ENCODE data around the gene LHX4.

The LHX4 gene
- 0 to 0.38 (median 0) reads per million in 9 experiments for total RNA-seq

GRCh38 chr1:180229483-180230415 is at the start of gene LHX4:
Gene LHX4, plus strand, starts transcription at chr1:180230264. Its CDS starts 266 bp downstream, at chr1:180230530.
- H3K4me1 Mint-ChIP-seq (ENCODE audit: low read depth in 2 of 2), result peaks cover 14 to 25% of the 10 kb centered on the region in 2 donors
- DNase-seq (no peak), ATAC-seq (replicated peaks) (peak; percentile 49)
- H3K36me3 Mint-ChIP-seq (ENCODE audit: insufficient read depth), result no peaks in the 10 kb centered on the region
- H3K4me3 Mint-ChIP-seq, result peak within 1 kb of the TSS; percentile 76 to 80
- peaks cover 69 to 79% of the 10 kb centered on the region in 2 donors for H3K27me3 Mint-ChIP-seq
- H3K27ac Mint-ChIP-seq, result no peak within 1 kb of the TSS
- H3K9me3 Mint-ChIP-seq, result no peaks in the 10 kb centered on the region

DNA sequence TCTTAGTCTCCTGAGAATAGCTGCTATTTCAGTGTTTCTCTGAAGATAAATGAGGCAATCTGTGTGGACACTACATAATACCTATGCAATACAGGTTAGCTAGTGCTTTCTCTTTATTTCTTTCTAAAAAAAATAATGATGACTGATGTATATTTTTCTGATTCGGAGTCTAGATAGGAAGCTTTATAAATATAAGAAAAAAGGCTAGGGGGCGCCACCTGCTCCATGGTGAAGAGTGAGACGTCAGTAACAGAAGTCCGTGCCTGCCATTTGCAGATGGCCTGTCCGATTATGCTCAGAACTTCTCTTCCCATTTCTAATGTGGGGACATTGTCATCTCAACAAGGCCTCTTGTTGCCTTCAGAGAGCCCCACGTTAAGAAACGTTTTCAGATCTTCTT is 49.0 kb upstream of the LHX4 start:
- Mint-ChIP-seq H3K36me3 (ENCODE audit: insufficient read depth) (peaks cover 9% of the 10 kb centered on the region), H3K27ac (no peak overlapping the region), H3K4me1 (ENCODE audit: low read depth in 2 of 2) (peaks cover 0 to 7% of the 10 kb centered on the region in 2 donors), H3K9me3 (no peaks in the 10 kb centered on the region), H3K4me3 (no peak overlapping the region), H3K27me3 (no peaks in the 10 kb centered on the region)
- DNase-seq, result no peak
- no peak for ATAC-seq (replicated peaks)

DNA sequence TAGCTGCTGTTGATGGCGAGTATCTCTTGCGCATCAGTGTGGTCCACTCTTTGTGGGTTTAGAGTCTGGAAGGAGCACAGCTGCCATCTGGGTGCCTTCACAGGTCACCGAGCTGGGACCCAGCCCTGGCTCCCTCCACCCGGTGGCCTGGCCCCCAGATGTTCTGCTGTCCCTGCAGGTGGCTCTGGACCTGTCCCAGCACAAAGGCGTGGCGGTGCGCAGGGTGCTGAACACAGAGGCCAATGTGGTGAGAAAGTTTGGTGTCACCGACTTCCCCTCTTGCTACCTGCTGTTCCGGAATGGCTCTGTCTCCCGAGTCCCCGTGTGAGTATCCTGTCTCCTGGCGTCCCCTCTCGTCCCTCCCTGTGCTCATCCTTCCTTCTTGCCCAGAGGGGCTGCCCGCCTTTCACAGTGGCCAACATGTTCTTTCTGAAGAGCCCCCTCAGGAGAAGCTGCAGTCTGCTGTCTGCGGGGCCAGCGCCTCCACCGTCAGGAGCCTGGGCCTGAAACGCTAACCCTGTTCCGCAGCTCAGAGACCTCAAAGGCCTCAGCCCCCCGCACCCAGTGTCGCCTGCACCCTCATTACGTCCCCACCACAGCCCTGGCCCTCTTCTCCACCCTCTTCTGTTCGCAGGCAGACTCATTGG is 47.9 kb upstream of the LHX4 start:
- peaks cover 9% of the 10 kb centered on the region for H3K36me3 Mint-ChIP-seq (ENCODE audit: insufficient read depth)
- H3K27ac Mint-ChIP-seq, result peak overlapping the region in 1 of 2 donors; percentile 57
- no peak overlapping the region for H3K4me3 Mint-ChIP-seq
- DNase-seq, result no peak
- H3K4me1 Mint-ChIP-seq (ENCODE audit: low read depth in 2 of 2), result peaks cover 0 to 7% of the 10 kb centered on the region in 2 donors
- ATAC-seq (replicated peaks), result no peak
- H3K9me3 Mint-ChIP-seq, result no peaks in the 10 kb centered on the region
- no peaks in the 10 kb centered on the region for H3K27me3 Mint-ChIP-seq

DNA sequence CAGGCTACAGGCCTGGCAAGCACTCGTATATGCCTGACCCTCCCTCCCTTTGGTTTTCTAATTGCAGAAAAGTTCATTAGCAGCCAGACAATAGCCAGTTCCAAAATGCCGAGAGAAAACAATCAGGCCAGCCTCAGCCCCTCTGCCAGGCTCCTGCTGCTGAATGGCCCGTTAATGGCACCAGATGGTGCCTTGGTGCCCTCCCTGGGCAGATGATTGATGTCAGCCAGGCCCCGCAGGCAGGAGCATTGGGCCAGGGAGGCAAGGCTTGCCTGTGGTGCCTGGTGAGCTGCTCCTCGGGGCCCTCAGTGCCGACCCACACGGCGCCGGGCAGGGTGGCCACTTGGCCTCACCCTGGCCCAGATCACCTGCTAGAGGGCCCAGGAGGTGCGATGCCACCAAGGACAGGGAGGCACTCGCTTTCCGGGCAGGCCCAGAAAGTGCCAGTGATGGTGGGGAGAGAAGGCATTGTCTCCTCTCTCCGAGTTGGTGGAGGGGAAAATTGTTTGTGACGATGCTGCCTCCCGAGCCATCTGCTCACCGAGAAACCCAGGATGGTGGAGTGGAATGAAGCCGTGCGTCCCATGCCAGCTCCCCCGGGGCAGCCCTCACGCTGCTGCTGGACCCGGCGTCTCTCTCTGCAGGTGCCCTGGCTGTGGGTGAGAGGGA is 47.3 kb upstream of the LHX4 start:
- no peak for DNase-seq
- Mint-ChIP-seq H3K9me3 (no peaks in the 10 kb centered on the region), H3K4me1 (ENCODE audit: low read depth in 2 of 2) (peaks cover 0 to 7% of the 10 kb centered on the region in 2 donors), H3K27me3 (no peaks in the 10 kb centered on the region), H3K4me3 (no peak overlapping the region), H3K27ac (peak overlapping the region in 1 of 2 donors; percentile 57), H3K36me3 (ENCODE audit: insufficient read depth) (peaks cover 9% of the 10 kb centered on the region)
- ATAC-seq (replicated peaks), result no peak

DNA sequence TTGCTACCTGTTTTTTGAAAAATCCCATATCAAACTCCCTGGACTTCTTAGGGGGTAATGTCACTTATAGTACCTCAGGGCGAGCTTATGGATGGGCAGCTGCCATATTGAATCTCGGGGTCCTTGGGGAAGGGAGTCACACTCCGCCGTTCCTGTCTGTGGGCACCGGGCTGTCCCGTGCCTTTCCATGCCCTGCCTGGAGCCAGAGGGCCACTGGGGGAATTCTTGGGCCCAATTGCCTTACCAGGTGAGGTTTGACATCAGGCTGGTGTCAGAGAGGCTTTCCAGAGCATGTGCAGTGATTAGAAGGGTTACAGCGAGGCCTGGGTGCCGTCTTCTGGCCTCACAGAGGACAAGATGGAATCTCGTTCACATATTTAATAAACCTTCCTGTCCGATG is 46.6 kb upstream of the LHX4 start:
- Mint-ChIP-seq H3K9me3 (no peaks in the 10 kb centered on the region), H3K27ac (peak overlapping the region in 1 of 2 donors; percentile 57), H3K27me3 (no peaks in the 10 kb centered on the region), H3K4me3 (no peak overlapping the region), H3K4me1 (ENCODE audit: low read depth in 2 of 2) (peaks cover 0 to 6% of the 10 kb centered on the region in 2 donors), H3K36me3 (ENCODE audit: insufficient read depth) (peaks cover 9% of the 10 kb centered on the region)
- no peak for ATAC-seq (replicated peaks)
- DNase-seq, result no peak

GRCh38 chr1:180184041-180184440 is 46.0 kb upstream of the LHX4 start:
- ATAC-seq (replicated peaks), result no peak
- no peaks in the 10 kb centered on the region for H3K9me3 Mint-ChIP-seq
- H3K36me3 Mint-ChIP-seq (ENCODE audit: insufficient read depth), result peaks cover 9% of the 10 kb centered on the region
- no peaks in the 10 kb centered on the region for H3K4me1 Mint-ChIP-seq (ENCODE audit: low read depth in 2 of 2)
- no peak for DNase-seq
- no peaks in the 10 kb centered on the region for H3K27me3 Mint-ChIP-seq
- H3K4me3 Mint-ChIP-seq, result no peak overlapping the region
- no peak overlapping the region for H3K27ac Mint-ChIP-seq

DNA sequence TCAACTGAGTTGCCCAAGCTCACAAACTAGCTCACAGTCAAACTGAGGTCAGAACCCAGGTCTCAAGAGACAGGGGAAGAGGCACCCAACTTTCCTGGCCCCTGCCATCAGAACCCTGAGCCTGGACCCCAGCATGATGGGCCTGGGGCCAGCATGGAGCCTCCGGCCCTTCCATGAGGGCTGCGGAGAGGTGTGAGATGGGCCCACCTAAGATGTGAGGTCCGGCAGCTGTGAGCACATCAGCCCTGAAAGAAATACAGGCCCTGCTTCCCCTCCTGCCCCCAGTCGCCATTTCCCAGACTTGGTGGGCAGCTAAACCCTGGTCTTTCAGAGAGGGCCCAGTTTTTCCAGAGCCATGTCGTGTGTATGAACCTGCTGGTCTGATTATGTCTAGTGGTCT is 44.8 kb upstream of the LHX4 start:
- Mint-ChIP-seq H3K27ac (no peak overlapping the region), H3K4me3 (no peak overlapping the region), H3K27me3 (no peaks in the 10 kb centered on the region), H3K36me3 (ENCODE audit: insufficient read depth) (peaks cover 9% of the 10 kb centered on the region), H3K4me1 (ENCODE audit: low read depth in 2 of 2) (peaks cover 7 to 9% of the 10 kb centered on the region in 2 donors), H3K9me3 (no peaks in the 10 kb centered on the region)
- DNase-seq, result no peak
- ATAC-seq (replicated peaks), result no peak

DNA sequence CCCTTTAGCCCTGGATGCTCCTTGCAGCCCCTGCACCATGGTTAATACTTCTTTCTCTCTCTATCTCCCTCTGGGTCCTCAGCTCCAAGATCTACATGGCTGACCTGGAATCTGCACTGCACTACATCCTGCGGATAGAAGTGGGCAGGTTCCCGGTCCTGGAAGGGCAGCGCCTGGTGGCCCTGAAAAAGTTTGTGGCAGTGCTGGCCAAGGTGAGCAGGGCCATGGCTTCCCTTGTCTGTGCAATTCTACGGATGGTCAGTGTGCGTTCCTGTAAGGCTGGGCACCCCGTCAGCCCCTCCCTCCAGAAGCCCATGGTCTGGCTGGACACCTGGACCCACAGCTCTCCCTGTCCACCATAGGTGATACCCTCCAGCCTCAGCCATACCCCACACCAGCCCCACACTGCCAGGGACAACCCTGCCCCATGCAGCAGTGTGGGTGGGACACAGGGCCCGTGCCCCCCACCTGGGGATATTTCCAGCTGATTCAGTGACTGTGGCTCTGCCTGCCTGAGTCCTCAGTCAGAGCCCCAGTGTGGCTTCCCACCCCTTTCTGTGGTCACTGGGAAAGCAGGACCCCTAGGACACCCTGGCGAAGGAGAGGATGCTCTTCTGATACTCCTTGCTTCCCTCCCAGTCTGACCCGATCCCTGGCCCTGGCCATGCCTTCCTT is 44.0 kb upstream of the LHX4 start:
- peaks cover 13% of the 10 kb centered on the region for H3K36me3 Mint-ChIP-seq (ENCODE audit: insufficient read depth)

GRCh38 chr1:180186831-180187230 is 43.2 kb upstream of the LHX4 start:
- Mint-ChIP-seq H3K4me3 (no peak overlapping the region), H3K36me3 (ENCODE audit: insufficient read depth) (peaks cover 13% of the 10 kb centered on the region), H3K4me1 (ENCODE audit: low read depth in 2 of 2) (peaks cover 19 to 21% of the 10 kb centered on the region in 2 donors), H3K9me3 (no peaks in the 10 kb centered on the region), H3K27ac (peak overlapping the region in 1 of 2 donors; percentile 33), H3K27me3 (no peaks in the 10 kb centered on the region)
- DNase-seq (no peak), ATAC-seq (replicated peaks) (no peak)

More for the DNA sequence above, 44.0 kb upstream of the LHX4 start:
- no peak for ATAC-seq (replicated peaks)
- Mint-ChIP-seq H3K4me3 (no peak overlapping the region), H3K27ac (no peak overlapping the region), H3K4me1 (ENCODE audit: low read depth in 2 of 2) (peaks cover 13 to 14% of the 10 kb centered on the region in 2 donors), H3K27me3 (no peaks in the 10 kb centered on the region), H3K9me3 (no peaks in the 10 kb centered on the region)
- no peak for DNase-seq

DNA sequence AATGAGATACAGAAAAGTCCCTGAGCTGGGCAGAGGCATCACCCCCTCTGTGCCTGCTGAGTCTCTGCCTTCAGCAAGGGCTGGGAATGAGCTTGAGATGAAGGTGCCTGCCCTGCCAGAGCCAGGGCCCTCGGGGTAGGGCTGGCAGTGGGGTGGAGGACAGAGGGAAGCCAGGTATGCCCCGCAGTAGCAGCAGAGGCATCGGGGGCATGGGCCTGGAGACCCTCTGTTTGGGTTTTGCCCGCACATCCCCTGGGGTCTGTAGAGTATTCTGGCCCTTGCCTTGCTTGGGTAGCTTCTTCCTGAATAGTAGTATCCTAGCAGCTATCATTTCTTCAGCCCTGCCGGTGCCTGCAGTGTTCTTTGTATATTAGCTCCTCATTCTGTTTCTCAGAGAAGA is 42.4 kb upstream of the LHX4 start:
- DNase-seq (no peak), ATAC-seq (replicated peaks) (no peak)
- H3K9me3 Mint-ChIP-seq, result no peaks in the 10 kb centered on the region
- no peak overlapping the region for H3K4me3 Mint-ChIP-seq
- no peaks in the 10 kb centered on the region for H3K27me3 Mint-ChIP-seq
- H3K4me1 Mint-ChIP-seq (ENCODE audit: low read depth in 2 of 2), result peaks cover 27 to 29% of the 10 kb centered on the region in 2 donors
- H3K27ac Mint-ChIP-seq, result peak overlapping the region in 1 of 2 donors; percentile 33
- peaks cover 9% of the 10 kb centered on the region for H3K36me3 Mint-ChIP-seq (ENCODE audit: insufficient read depth)

- DNase-seq, result no peak
- ATAC-seq (replicated peaks), result no peak
- H3K36me3 Mint-ChIP-seq (ENCODE audit: insufficient read depth), result peaks cover 11% of the 10 kb centered on the region
Measured at GRCh38 chr1:180188091-180188506, 42.0 kb upstream of the LHX4 start.

GRCh38 chr1:180188684-180189175 is 41.3 kb upstream of the LHX4 start:
- Mint-ChIP-seq H3K4me1 (ENCODE audit: low read depth in 2 of 2) (peaks cover 34 to 39% of the 10 kb centered on the region in 2 donors), H3K27me3 (no peaks in the 10 kb centered on the region), H3K36me3 (ENCODE audit: insufficient read depth) (peaks cover 12% of the 10 kb centered on the region), H3K9me3 (no peaks in the 10 kb centered on the region), H3K4me3 (no peak overlapping the region), H3K27ac (no peak overlapping the region)
- DNase-seq (no peak), ATAC-seq (replicated peaks) (no peak)

More at GRCh38 chr1:180188091-180188506, 42.0 kb upstream of the LHX4 start:
- H3K4me3 Mint-ChIP-seq, result no peak overlapping the region
- H3K27me3 Mint-ChIP-seq, result no peaks in the 10 kb centered on the region
- H3K4me1 Mint-ChIP-seq (ENCODE audit: low read depth in 2 of 2), result peaks cover 32 to 34% of the 10 kb centered on the region in 2 donors
- no peaks in the 10 kb centered on the region for H3K9me3 Mint-ChIP-seq
- no peak overlapping the region for H3K27ac Mint-ChIP-seq

- ATAC-seq (replicated peaks) (peak; percentile 78), DNase-seq (peak; percentile 20 to 24 (median 23))
- Mint-ChIP-seq H3K4me3 (peak overlapping the region; percentile 54 to 58), H3K27me3 (no peaks in the 10 kb centered on the region), H3K27ac (peak overlapping the region; percentile 47 to 65), H3K36me3 (ENCODE audit: insufficient read depth) (peaks cover 12% of the 10 kb centered on the region), H3K9me3 (no peaks in the 10 kb centered on the region), H3K4me1 (ENCODE audit: low read depth in 2 of 2) (peaks cover 34 to 39% of the 10 kb centered on the region in 2 donors)
Measured at GRCh38 chr1:180190091-180190490, 40.0 kb upstream of the LHX4 start.

Measured in effector memory CD8-positive, alpha-beta T cell (primary cell).